B cell (primary cell): Measurements from ENCODE around the gene RPS21. TPM values are rescaled to one million over a fixed set of nuclear protein-coding genes. Genes with fewer than 3 reads are reported as not detected.

Source experiments
- ATAC-seq: fragments of 200-7000 bp; cut with Tn5 transposase; one replicate; pipeline ENCODE4 v1.10.0; 2021; ENCODE audit warnings: low read depth, mild to moderate bottlenecking, moderate number of reproducible peaks, moderate library complexity
- CTCF ChIA-PET: fragments of 350-600 bp; sonication (Branson Sonifier 250); formaldehyde crosslinking; loops from one replicate; lab custom pipeline; 2021; ENCODE audit warnings: antibody characterized with exemption, inconsistent platforms; lab: Charles Lee
- POLR2A ChIA-PET: fragments of 350-600 bp; sonication (Branson Sonifier 250); formaldehyde crosslinking; loops from one replicate; lab custom pipeline; 2021; ENCODE audit warnings: antibody characterized with exemption; lab: Charles Lee
- DNase-seq: peaks from one replicate; pipeline ENCODE4 v3.0.0; 2013
- H2AFZ ChIP-seq: 2 replicates; pipeline ENCODE4 v1.6.1; 2012; ENCODE audit warnings: mild to moderate bottlenecking, low read depth, low read length; ENCODE audit not compliant: insufficient read depth, poor library complexity, severe bottlenecking
- H3K27ac ChIP-seq, 2 donors: 1 replicate in 1 of 2; 2 replicates in 1 of 2; pipeline ENCODE4 v1.5.1; 2012 to 2013; ENCODE audit warnings: low read length in 2 of 2, mild to moderate bottlenecking in 2 of 2, moderate library complexity in 1 of 2
- H3K27me3 ChIP-seq, 4 experiments: fragments of 200-600 bp in 1 of 4; sonication (generic) in 1 of 4; replicated peaks in 1 of 4; 1 replicate in 2 of 4; 2 replicates in 2 of 4; pipeline versions ENCODE4 v1.6.1 to v1.7.0; 2013 to 2016; ENCODE audit warnings: low read length in 3 of 4, mild to moderate bottlenecking in 2 of 4, mixed read lengths in 1 of 4, moderate library complexity in 1 of 4; ENCODE audit not compliant: insufficient read depth in 4 of 4, control insufficient read depth in 3 of 4; ENCODE audit errors: control extremely low read depth in 1 of 4
- H3K36me3 ChIP-seq, 2 experiments: replicated peaks in 1 of 2; 1 replicate in 1 of 2; 2 replicates in 1 of 2; pipeline versions ENCODE4 v1.6.1 to v1.7.1; 2013; ENCODE audit warnings: low read length in 1 of 2; ENCODE audit not compliant: insufficient read depth in 2 of 2, control insufficient read depth in 1 of 2; ENCODE audit errors: control extremely low read depth in 1 of 2, extremely low read depth in 1 of 2
- H3K4me1 ChIP-seq, 2 donors: fragments of 200-600 bp in 1 of 2; sonication (generic) in 1 of 2; 1 replicate in 1 of 2; 2 replicates in 1 of 2; pipeline versions ENCODE4 v1.5.1 to v1.6.1; 2013 to 2017; ENCODE audit warnings: low read length in 2 of 2; ENCODE audit not compliant: control insufficient read depth in 2 of 2, insufficient read depth in 2 of 2
- H3K4me2 ChIP-seq: replicated peaks from 2 replicates; pipeline ENCODE3; 2012; ENCODE audit warnings: mild to moderate bottlenecking, low read depth, low read length; ENCODE audit not compliant: poor library complexity, severe bottlenecking
- H3K4me3 ChIP-seq, 5 experiments: fragments of 200-600 bp in 1 of 5; sonication (generic) in 1 of 5; 1 replicate in 3 of 5; 2 replicates in 2 of 5; pipeline versions ENCODE4 v1.5.1 to v1.7.0; 2011 to 2016; ENCODE audit warnings: low read length in 4 of 5, mild to moderate bottlenecking in 4 of 5, low read depth in 2 of 5, control low read depth in 1 of 5, moderate library complexity in 1 of 5; ENCODE audit not compliant: insufficient read depth in 1 of 5; ENCODE audit errors: control extremely low read depth in 1 of 5, extremely low read depth in 1 of 5
- H3K79me2 ChIP-seq: fragments of 200-600 bp; sonication (generic); one replicate; pipeline ENCODE4 v1.6.0; 2016; ENCODE audit warnings: low read length; ENCODE audit not compliant: control insufficient read depth, insufficient read depth
- H3K9ac ChIP-seq: fragments of 200-600 bp; sonication (generic); 2 replicates; pipeline ENCODE4 v1.6.1; 2017; ENCODE audit warnings: mild to moderate bottlenecking, low read length, moderate library complexity
- H3K9me3 ChIP-seq, 3 donors: one replicate each; pipeline versions ENCODE4 v1.6.1 to v1.7.1; 2013; ENCODE audit warnings: low read length in 2 of 3; ENCODE audit not compliant: control insufficient read depth in 2 of 3, insufficient read depth in 1 of 3; ENCODE audit errors: control extremely low read depth in 1 of 3
- H4K20me1 ChIP-seq: 2 replicates; pipeline ENCODE4 v1.6.0; 2012; ENCODE audit warnings: mild to moderate bottlenecking, low read length; ENCODE audit not compliant: insufficient read depth, control insufficient read depth, poor library complexity, severe bottlenecking
- H3K27ac Mint-ChIP-seq: one replicate; pipeline ENCODE4 v1.8.0; 2021; ENCODE audit warnings: mixed read lengths
- H3K27me3 Mint-ChIP-seq: one replicate; pipeline ENCODE4 v1.8.0; 2021; ENCODE audit warnings: mixed read lengths
- H3K4me1 Mint-ChIP-seq: one replicate; pipeline ENCODE4 v1.8.0; 2021; ENCODE audit warnings: mixed read lengths
- H3K4me3 Mint-ChIP-seq: one replicate; pipeline ENCODE4 v1.8.0; 2021; ENCODE audit warnings: mixed read lengths
- H3K9me3 Mint-ChIP-seq: one replicate; pipeline ENCODE4 v1.8.0; 2022; ENCODE audit warnings: mixed read lengths; ENCODE audit not compliant: insufficient read depth
- CTCF ChIP-seq: fragments of 200-600 bp; IDR thresholded peaks from one replicate; pipeline ENCODE4 v1.8.0; 2022; ENCODE audit warnings: antibody characterized with exemption, mild to moderate bottlenecking
- EZH2 ChIP-seq: IDR thresholded peaks from 2 replicates; pipeline ENCODE4 v1.6.1; 2012; ENCODE audit warnings: borderline replicate concordance, low read depth, mild to moderate bottlenecking, moderate library complexity, low read length; ENCODE audit not compliant: insufficient read depth, poor library complexity, severe bottlenecking
- WGBS: methylation state at CpG from one replicate; pipeline ENCODE4 v1.1.5; 2013; ENCODE audit warnings: missing lambda C conversion rate; ENCODE audit not compliant: insufficient coverage; 5-methylcytosine and 5-hydroxymethylcytosine counted together
- intact Hi-C: fragments of 100-400 bp; cut with micrococcal nuclease; formaldehyde crosslinking; loops from one replicate; pipeline ENCODE4 v1.10.0; 2022
- polyA plus RNA-seq: library from polyadenylated mRNA; depleted of rRNA; stranded (reverse); fragments of >200 nt; gene quantifications from 2 replicates; pipeline ENCODE4 v1.2.3, GENCODE V29; 2012
- total RNA-seq, 2 donors: library from RNA; stranded (reverse); fragments of 120-200 nt in 1 of 2; gene quantifications; 1 replicate in 1 of 2; 2 replicates in 1 of 2; pipeline versions ENCODE4 v1.2.3 to v1.2.4, GENCODE V29; 2013 to 2022

RPS21 gene
- total and polyA plus RNA-seq, 2 donors (not counting 1 experiment from before 2014, with no cell fraction given) = 2,653 to 9,603 TPM

DNA sequence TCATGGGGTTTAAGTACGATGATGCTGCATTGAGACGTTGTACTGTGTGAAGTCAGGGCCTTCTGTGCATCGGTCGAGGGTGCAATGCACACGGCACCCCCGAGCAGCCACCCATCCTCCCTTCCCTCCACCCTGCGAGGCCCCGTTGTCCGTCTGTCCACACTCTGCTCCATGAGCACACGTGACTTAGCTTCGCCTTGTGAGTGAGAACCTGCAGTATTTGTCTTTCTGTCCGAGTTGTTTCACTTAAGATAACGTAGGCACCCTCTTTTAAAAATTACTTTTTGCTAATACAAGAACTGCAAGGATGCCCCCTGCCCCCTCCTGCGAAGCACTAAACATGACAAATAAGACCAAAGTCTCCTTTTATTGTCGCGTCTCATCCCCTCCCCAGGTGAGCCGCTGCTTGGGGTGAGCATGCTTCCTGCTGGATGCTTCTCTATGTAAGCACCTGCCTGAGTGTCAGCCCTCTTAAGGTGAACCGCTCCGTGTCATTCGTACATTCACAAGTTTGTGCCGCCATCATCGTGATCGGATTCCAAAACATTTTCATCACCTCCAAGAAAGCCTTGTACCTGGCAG lies 44.1 kb downstream of the RPS21 start:
- 83% methylated on average over 22 of the region's 23 CpGs for WGBS
- Histone ChIP-seq H3K27me3 (peaks cover 0 to 9% (median 0%) of the 10 kb centered on the region in 4 experiments), H3K27ac (no peak overlapping the region), H3K4me1 (no peaks in the 10 kb centered on the region), H3K36me3 (no peaks in the 10 kb centered on the region), H3K4me3 (no peak overlapping the region), H4K20me1 (no peaks in the 10 kb centered on the region), H3K79me2 (no peaks in the 10 kb centered on the region), H3K9me3 (peaks cover 0 to 3% (median 0%) of the 10 kb centered on the region in 3 donors), H2AFZ (no peak overlapping the region), H3K4me2 (no peak overlapping the region), H3K9ac (no peak overlapping the region)
- ATAC-seq (no peak), DNase-seq (no peak)
- Mint-ChIP-seq H3K27ac (no peak overlapping the region), H3K4me1 (no peaks in the 10 kb centered on the region), H3K4me3 (no peak overlapping the region), H3K9me3 (no peaks in the 10 kb centered on the region), H3K27me3 (peaks cover 41% of the 10 kb centered on the region)
- TF ChIP-seq EZH2 = no peak
- TF ChIP-seq CTCF = no peak
- CTCF ChIA-PET = no interaction called here
- intact Hi-C loops = no loop called here
- POLR2A ChIA-PET = no interaction called here

- Histone ChIP-seq H3K4me2 (no peak overlapping the region), H3K4me1 (no peaks in the 10 kb centered on the region), H3K9me3 (no peaks in the 10 kb centered on the region), H4K20me1 (no peaks in the 10 kb centered on the region), H3K27me3 (peaks cover 0 to 9% (median 0%) of the 10 kb centered on the region in 4 experiments), H3K4me3 (no peak overlapping the region), H2AFZ (no peak overlapping the region), H3K36me3 (no peaks in the 10 kb centered on the region), H3K79me2 (no peaks in the 10 kb centered on the region), H3K9ac (no peak overlapping the region), H3K27ac (no peak overlapping the region)
- ATAC-seq = no peak
- H3K9me3 Mint-ChIP-seq = no peaks in the 10 kb centered on the region
- no peak for DNase-seq
- H3K4me3 Mint-ChIP-seq = no peak overlapping the region
- no peak for TF ChIP-seq CTCF
- no peak for TF ChIP-seq EZH2
- H3K4me1 Mint-ChIP-seq = no peaks in the 10 kb centered on the region
- POLR2A ChIA-PET = no interaction called here
- no peak overlapping the region for H3K27ac Mint-ChIP-seq
- CTCF ChIA-PET = no interaction called here
- H3K27me3 Mint-ChIP-seq = peaks cover 41% of the 10 kb centered on the region
- WGBS = 40% methylated on average over 28 of the region's 32 CpGs
- intact Hi-C loops = no loop called here
These were observed 47.0 kb downstream of the RPS21 start for GRCh38 chr20:62433658-62434497.
